CD4-positive, alpha-beta memory T cell (primary cell): Measurements from ENCODE around the gene CAMTA1. TPM values are rescaled to one million over a fixed set of nuclear protein-coding genes. Genes with fewer than 3 reads are reported as not detected.
"Not testable (repeated sequence)": the region's sequence is repeated elsewhere in the genome, so short reads cannot be mapped to it uniquely, and the experiment has no call there.

ENCODE experiments used
- CTCF ChIA-PET: fragments of 350-600 bp; sonication (Branson Sonifier 250); formaldehyde crosslinking; loops from one replicate; lab custom pipeline; 2021; ENCODE audit warnings: inconsistent platforms; ENCODE audit not compliant: partially characterized antibody; lab: Charles Lee
- POLR2A ChIA-PET: fragments of 350-600 bp; sonication (Branson Sonifier 250); formaldehyde crosslinking; loops from one replicate; lab custom pipeline; 2021; ENCODE audit not compliant: partially characterized antibody; lab: Charles Lee
- DNase-seq, 5 donors: peaks; one replicate each; pipeline versions ENCODE4 v3.0.0 to v3.0.0-alpha.2; 2020 to 2022; ENCODE audit warnings: mixed read lengths in 1 of 5
- H3K27ac ChIP-seq: one replicate; pipeline ENCODE4 v1.7.0; 2013; ENCODE audit warnings: low read depth, low read length
- H3K27me3 ChIP-seq: 2 replicates; pipeline ENCODE4 v1.7.0; 2013; ENCODE audit warnings: mild to moderate bottlenecking, low read length, moderate library complexity; ENCODE audit not compliant: insufficient read depth
- H3K36me3 ChIP-seq: 2 replicates; pipeline ENCODE4 v1.7.0; 2013; ENCODE audit warnings: mild to moderate bottlenecking, low read length, moderate library complexity; ENCODE audit not compliant: insufficient read depth
- H3K4me1 ChIP-seq: 2 replicates; pipeline ENCODE4 v1.7.0; 2013; ENCODE audit warnings: mild to moderate bottlenecking, low read length, moderate library complexity; ENCODE audit not compliant: insufficient read depth
- H3K4me3 ChIP-seq, 2 donors: one replicate each; pipeline ENCODE4 v1.7.0; 2013; ENCODE audit warnings: low read length in 2 of 2, mild to moderate bottlenecking in 1 of 2
- H3K9me3 ChIP-seq, 2 donors: one replicate each; pipeline ENCODE4 v1.7.0; 2013; ENCODE audit warnings: low read length in 2 of 2, control low read depth in 1 of 2; ENCODE audit not compliant: control insufficient read depth in 1 of 2
- H3K27ac Mint-ChIP-seq, 7 donors: one replicate each; pipeline ENCODE4 v1.8.0; 2020 to 2021; ENCODE audit warnings: mixed read lengths in 7 of 7, mild to moderate bottlenecking in 6 of 7, inconsistent platforms in 3 of 7, moderate library complexity in 3 of 7
- H3K27me3 Mint-ChIP-seq, 2 donors: one replicate each; pipeline ENCODE4 v1.8.0; 2020 to 2021; ENCODE audit warnings: mixed read lengths in 2 of 2
- H3K36me3 Mint-ChIP-seq, 2 donors: one replicate each; pipeline ENCODE4 v1.8.0; 2020 to 2021; ENCODE audit warnings: mixed read lengths in 2 of 2, inconsistent platforms in 1 of 2, mild to moderate bottlenecking in 1 of 2
- H3K4me1 Mint-ChIP-seq, 4 donors: one replicate each; pipeline ENCODE4 v1.8.0; 2020 to 2021; ENCODE audit warnings: mixed read lengths in 4 of 4, mild to moderate bottlenecking in 1 of 4
- H3K4me3 Mint-ChIP-seq, 8 donors: one replicate each; pipeline ENCODE4 v1.8.0; 2020 to 2021; ENCODE audit warnings: mixed read lengths in 8 of 8, mild to moderate bottlenecking in 7 of 8, moderate library complexity in 6 of 8, inconsistent platforms in 3 of 8
- H3K9me3 Mint-ChIP-seq, 8 donors: one replicate each; pipeline ENCODE4 v1.8.0; 2020 to 2021; ENCODE audit warnings: mixed read lengths in 8 of 8, mild to moderate bottlenecking in 5 of 8, inconsistent platforms in 3 of 8, moderate library complexity in 1 of 8
- intact Hi-C: fragments of 100-400 bp; cut with micrococcal nuclease; formaldehyde crosslinking; loops from one replicate; pipeline ENCODE4 v1.15.1; 2023
- polyA plus RNA-seq, 2 donors: library from polyadenylated mRNA; unstranded; fragments of 300-500 nt; fragmentation: Illumina TruSeq; gene quantifications; one replicate each; pipeline ENCODE4 v1.2.3, GENCODE V29; 2021
- total RNA-seq, 2 experiments: library from RNA; stranded (reverse); gene quantifications; one replicate each; pipeline ENCODE4 v1.2.3, GENCODE V29; 2021

The CAMTA1 gene
- total and polyA plus RNA-seq, 4 experiments from 2014 or later, result 39.1 to 118 (median 59.9) TPM

DNA sequence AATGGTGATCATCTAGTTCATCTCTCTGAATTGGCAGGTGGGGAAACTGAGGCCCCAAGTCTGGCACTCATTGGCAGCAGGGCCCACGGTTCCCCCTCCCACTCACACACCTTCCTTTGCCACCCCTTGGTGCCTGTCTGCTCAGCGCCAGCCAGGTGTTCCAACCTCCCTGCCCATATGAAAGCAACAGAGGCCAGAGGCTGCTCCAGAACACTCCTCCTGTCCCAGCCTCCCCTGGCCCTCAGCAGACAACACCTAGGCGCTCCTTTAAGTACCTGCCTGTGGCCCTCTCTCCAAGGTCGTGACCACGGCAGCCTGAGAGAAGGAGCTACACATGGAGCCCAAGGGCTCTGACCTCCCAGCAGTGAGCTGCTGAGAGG lies 623.5 kb downstream of the CAMTA1 start:
- no peak overlapping the region for H3K4me3 Mint-ChIP-seq
- no peaks in the 10 kb centered on the region for H3K36me3 Mint-ChIP-seq
- no peaks in the 10 kb centered on the region for H3K4me1 ChIP-seq
- POLR2A ChIA-PET, result no interaction called here
- no peak overlapping the region for H3K27ac Mint-ChIP-seq
- H3K9me3 Mint-ChIP-seq, result no peaks in the 10 kb centered on the region
- no peak overlapping the region for H3K27ac ChIP-seq
- intact Hi-C loops, result no loop called here
- CTCF ChIA-PET, result no interaction called here
- peaks cover 0 to 5% of the 10 kb centered on the region in 2 donors for H3K27me3 Mint-ChIP-seq
- H3K9me3 ChIP-seq, result no peaks in the 10 kb centered on the region
- no peaks in the 10 kb centered on the region for H3K4me1 Mint-ChIP-seq
- no peak overlapping the region for H3K4me3 ChIP-seq
- DNase-seq, result no peak
- no peaks in the 10 kb centered on the region for H3K27me3 ChIP-seq
- H3K36me3 ChIP-seq, result no peaks in the 10 kb centered on the region

DNA sequence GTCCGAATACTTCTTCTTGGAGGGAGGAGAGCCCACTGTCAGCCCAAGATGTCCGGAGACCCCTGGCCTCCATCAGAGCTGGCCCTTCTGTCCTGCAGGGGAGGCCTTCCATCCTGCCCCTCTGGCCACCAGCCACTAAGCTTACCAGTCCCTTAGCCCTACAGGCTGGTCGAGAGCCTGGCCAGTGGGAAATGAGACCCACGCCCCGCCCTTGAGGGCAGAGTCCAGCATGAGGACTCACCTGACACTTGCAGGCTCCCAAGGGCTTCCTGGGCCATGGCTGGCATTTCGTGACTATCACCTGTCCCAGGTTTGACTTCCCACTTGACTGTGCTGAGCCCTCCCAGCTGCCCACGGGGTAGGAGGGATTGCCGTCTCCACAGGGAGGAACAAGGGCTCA lies 624.0 kb downstream of the CAMTA1 start:
- Mint-ChIP-seq H3K36me3 (no peaks in the 10 kb centered on the region), H3K27me3 (peaks cover 0 to 2% of the 10 kb centered on the region in 2 donors)

DNA sequence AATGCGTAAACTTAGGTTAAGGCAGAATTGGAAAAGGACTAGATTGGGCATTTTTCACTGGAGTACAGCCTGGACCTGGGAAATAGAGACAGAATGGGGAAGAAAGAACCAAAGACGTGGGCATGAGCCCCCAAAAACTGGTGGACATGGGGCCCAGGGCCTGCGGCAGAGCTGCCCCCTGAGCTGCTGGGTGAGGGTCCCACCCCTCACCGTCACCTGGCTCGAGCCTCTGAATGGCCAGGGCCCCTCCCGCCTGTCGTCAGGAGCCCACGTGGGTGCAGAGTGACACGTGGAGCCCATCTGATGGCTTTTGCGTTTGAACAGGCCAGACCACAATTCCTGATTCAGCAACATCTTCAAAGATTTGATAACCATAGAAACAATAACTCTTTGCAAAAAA lies 624.9 kb downstream of the CAMTA1 start:
- Histone ChIP-seq H3K27ac (no peak overlapping the region), H3K9me3 (no peaks in the 10 kb centered on the region), H3K4me3 (no peak overlapping the region), H3K4me1 (no peaks in the 10 kb centered on the region), H3K27me3 (no peaks in the 10 kb centered on the region), H3K36me3 (no peaks in the 10 kb centered on the region)
- no peak overlapping the region for H3K27ac Mint-ChIP-seq
- H3K9me3 Mint-ChIP-seq, result no peaks in the 10 kb centered on the region
- POLR2A ChIA-PET, result no interaction called here
- H3K4me3 Mint-ChIP-seq, result no peak overlapping the region
- H3K36me3 Mint-ChIP-seq, result no peaks in the 10 kb centered on the region
- CTCF ChIA-PET, result no interaction called here
- DNase-seq, result no peak
- intact Hi-C loops, result no loop called here
- peaks cover 0 to 2% of the 10 kb centered on the region in 2 donors for H3K27me3 Mint-ChIP-seq
- H3K4me1 Mint-ChIP-seq, result no peaks in the 10 kb centered on the region

More for the DNA sequence above, 624.0 kb downstream of the CAMTA1 start:
- Histone ChIP-seq H3K4me1 (no peaks in the 10 kb centered on the region), H3K4me3 (no peak overlapping the region), H3K27ac (no peak overlapping the region), H3K27me3 (no peaks in the 10 kb centered on the region), H3K9me3 (no peaks in the 10 kb centered on the region), H3K36me3 (no peaks in the 10 kb centered on the region)
- no peak for DNase-seq
- ChIA-PET POLR2A (no interaction called here), CTCF (no interaction called here)
- H3K9me3 Mint-ChIP-seq, result no peaks in the 10 kb centered on the region
- intact Hi-C loops, result no loop called here
- no peak overlapping the region for H3K27ac Mint-ChIP-seq
- H3K4me3 Mint-ChIP-seq, result no peak overlapping the region
- H3K4me1 Mint-ChIP-seq, result no peaks in the 10 kb centered on the region

DNA sequence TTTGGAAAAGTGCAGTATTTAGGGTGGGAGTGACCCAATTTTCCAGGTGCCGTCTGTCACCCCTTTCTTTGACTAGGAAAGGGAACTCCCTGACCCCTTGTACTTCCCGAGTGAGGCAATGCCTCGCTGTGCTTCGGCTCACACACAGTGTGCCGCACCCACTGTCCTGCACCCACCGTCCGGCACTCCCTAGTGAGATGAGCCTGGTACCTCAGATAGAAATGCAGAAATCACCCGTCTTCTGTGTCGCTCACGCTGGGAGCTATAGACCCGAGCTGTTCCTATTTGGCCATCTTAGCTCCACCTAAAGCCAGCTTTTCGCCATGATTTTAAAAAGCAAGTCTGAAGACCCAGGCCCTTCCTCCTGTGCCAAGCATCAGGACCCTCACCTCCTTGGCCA lies 632.4 kb downstream of the CAMTA1 start:
- DNase-seq, CTCF ChIA-PET: not testable (repeated sequence)
- peaks cover 0 to 18% (median 10%) of the 10 kb centered on the region in 8 donors for H3K9me3 Mint-ChIP-seq

DNA sequence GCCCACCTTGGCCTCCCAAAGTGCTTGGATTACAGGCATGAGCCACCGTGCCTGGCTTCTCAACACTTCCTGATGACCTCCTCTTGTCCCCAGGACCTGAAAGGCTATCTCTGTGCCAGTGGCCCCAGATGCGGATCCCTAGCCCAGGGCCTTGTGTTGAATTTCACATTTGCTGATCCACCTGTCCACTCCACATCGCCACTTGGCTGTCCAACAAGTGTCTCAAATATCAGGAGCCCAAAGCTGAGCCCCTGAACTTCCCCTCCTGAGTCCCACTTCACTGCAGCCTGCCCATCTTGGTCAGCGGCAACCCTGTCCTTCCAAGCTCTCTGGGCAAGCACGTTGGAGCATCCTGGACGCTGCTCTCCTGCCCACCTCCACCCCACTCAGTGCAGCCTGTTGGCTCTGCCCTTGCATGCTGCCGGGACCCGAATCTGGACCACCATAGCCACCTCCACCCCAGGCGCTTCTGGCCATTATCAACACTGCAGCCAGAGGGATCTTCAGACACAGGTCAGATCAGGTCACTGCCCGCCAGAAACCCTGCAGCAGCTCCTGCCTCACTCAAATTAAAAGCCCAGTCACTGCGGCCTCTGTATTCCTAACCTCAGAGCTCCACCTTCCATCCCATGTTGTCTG lies 633.3 kb downstream of the CAMTA1 start:
- Histone ChIP-seq H3K27ac (no peak overlapping the region), H3K27me3 (no peaks in the 10 kb centered on the region), H3K4me3 (no peak overlapping the region), H3K36me3 (no peaks in the 10 kb centered on the region), H3K9me3 (no peaks in the 10 kb centered on the region), H3K4me1 (no peaks in the 10 kb centered on the region)
- no peak for DNase-seq
- Mint-ChIP-seq H3K36me3 (no peaks in the 10 kb centered on the region), H3K4me1 (no peaks in the 10 kb centered on the region), H3K9me3 (peaks cover 0 to 18% (median 10%) of the 10 kb centered on the region in 8 donors), H3K27me3 (peaks cover 5 to 9% of the 10 kb centered on the region in 2 donors), H3K4me3 (no peak overlapping the region), H3K27ac (no peak overlapping the region)
- ChIA-PET POLR2A (no interaction called here), CTCF (no interaction called here)
- intact Hi-C loops, result no loop called here

More for the DNA sequence above, 632.4 kb downstream of the CAMTA1 start:
- H3K9me3 ChIP-seq, H3K4me3 ChIP-seq, intact Hi-C loops, H3K36me3 Mint-ChIP-seq, H3K4me3 Mint-ChIP-seq, H3K4me1 ChIP-seq, POLR2A ChIA-PET, H3K27me3 ChIP-seq, H3K4me1 Mint-ChIP-seq, H3K27ac ChIP-seq, H3K36me3 ChIP-seq, H3K27ac Mint-ChIP-seq, H3K27me3 Mint-ChIP-seq: not testable (repeated sequence)

DNA sequence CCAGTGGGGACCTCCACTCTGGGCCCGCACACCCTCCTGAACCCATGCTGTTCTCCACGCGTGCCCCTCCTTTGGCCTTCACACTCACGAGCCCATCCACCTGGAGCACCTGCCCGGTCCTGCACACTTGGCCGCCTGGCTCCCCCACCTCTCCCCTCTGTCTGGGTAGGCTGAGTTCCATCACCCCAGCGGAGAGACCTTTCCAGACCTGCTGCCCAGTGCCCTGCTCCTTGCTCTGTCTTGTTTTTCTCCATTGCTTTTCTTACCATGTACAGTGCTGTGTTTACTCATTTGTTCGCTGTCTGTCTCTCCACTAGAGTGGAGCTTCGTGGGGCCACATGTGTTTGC lies 634.8 kb downstream of the CAMTA1 start:
- Mint-ChIP-seq H3K27ac (peak overlapping the region in 1 of 7 donors; percentile 57), H3K27me3 (peaks cover 5 to 9% of the 10 kb centered on the region in 2 donors), H3K9me3 (peaks cover 0 to 18% (median 10%) of the 10 kb centered on the region in 8 donors), H3K4me1 (no peaks in the 10 kb centered on the region), H3K36me3 (no peaks in the 10 kb centered on the region), H3K4me3 (no peak overlapping the region)
- H3K27me3 ChIP-seq, result no peaks in the 10 kb centered on the region
- H3K4me1 ChIP-seq, result no peaks in the 10 kb centered on the region
- intact Hi-C loops, result no loop called here
- H3K36me3 ChIP-seq, result no peaks in the 10 kb centered on the region
- CTCF ChIA-PET, result no interaction called here
- no peak overlapping the region for H3K4me3 ChIP-seq
- H3K9me3 ChIP-seq, result no peaks in the 10 kb centered on the region
- POLR2A ChIA-PET, result no interaction called here
- no peak overlapping the region for H3K27ac ChIP-seq
- no peak for DNase-seq

DNA sequence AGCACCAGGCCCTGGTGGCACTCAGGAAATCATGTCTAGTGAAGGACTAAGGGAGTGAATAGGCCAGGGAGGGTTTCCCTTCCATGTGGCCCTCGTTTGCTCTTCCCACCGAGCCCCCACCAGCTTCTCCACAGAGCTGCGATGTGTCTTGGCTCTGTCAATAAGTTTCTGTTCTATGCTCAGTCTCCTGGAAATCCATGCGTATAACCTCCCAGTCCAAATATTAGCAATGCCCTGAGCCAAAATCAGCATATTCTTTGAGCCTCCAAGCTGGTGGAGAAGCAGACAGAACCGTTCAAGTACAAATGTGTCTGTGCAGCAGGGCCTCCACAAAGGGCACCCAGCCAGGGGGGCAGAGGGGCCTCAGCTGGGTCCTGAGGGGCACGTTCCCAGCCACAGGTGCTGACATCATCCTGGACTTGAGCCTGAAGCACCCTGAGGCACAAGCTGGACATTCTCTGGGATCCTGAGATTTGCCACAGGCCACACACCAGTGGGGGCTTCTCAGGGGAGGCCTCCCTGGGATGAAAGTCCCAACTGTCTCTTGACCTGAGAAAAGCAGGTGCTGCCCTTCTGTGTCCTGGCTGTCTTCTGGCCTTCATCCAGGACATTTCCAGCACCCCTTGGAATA lies 635.3 kb downstream of the CAMTA1 start:
- Histone ChIP-seq H3K4me1 (no peaks in the 10 kb centered on the region), H3K9me3 (no peaks in the 10 kb centered on the region), H3K36me3 (no peaks in the 10 kb centered on the region), H3K27me3 (no peaks in the 10 kb centered on the region), H3K27ac (no peak overlapping the region), H3K4me3 (no peak overlapping the region)
- ChIA-PET CTCF (no interaction called here), POLR2A (no interaction called here)
- intact Hi-C loops, result no loop called here
- H3K4me3 Mint-ChIP-seq, result no peak overlapping the region
- H3K9me3 Mint-ChIP-seq, result peaks cover 0 to 18% (median 10%) of the 10 kb centered on the region in 8 donors
- H3K4me1 Mint-ChIP-seq, result no peaks in the 10 kb centered on the region
- peaks cover 5 to 9% of the 10 kb centered on the region in 2 donors for H3K27me3 Mint-ChIP-seq
- H3K27ac Mint-ChIP-seq, result peak overlapping the region in 1 of 7 donors; percentile 57
- no peaks in the 10 kb centered on the region for H3K36me3 Mint-ChIP-seq
- no peak for DNase-seq
